GM12878 (cell line): Measurements from ENCODE around the gene PREP. TPM values are rescaled to one million over a fixed set of nuclear protein-coding genes. Genes with fewer than 3 reads are reported as not detected.

Experiments used
- CREB1 ChIP-seq: IDR thresholded peaks from 2 replicates; pipeline ENCODE4 v1.6.1; 2012; ENCODE audit warnings: low read depth, mild to moderate bottlenecking, inconsistent platforms
- IRF4 ChIP-seq: IDR thresholded peaks from 2 replicates; pipeline ENCODE4 v1.6.1; 2011; ENCODE audit warnings: low read depth, low read length
- RAD51 ChIP-seq: fragments of 450-650 bp; IDR thresholded peaks from 2 replicates; pipeline ENCODE4 v1.6.1; 2016; ENCODE audit warnings: moderate library complexity, mild to moderate bottlenecking, inconsistent platforms
- STAT3 ChIP-seq: IDR thresholded peaks from 2 replicates; pipeline ENCODE4 v1.6.1; 2011; ENCODE audit warnings: low read depth, low read length, improper control_type of control experiment
- SUPT20H ChIP-seq: IDR thresholded peaks from 2 replicates; pipeline ENCODE4 v1.6.1; 2011; ENCODE audit warnings: low read depth, mild to moderate bottlenecking, low read length, moderate library complexity, borderline replicate concordance; ENCODE audit not compliant: control insufficient read depth
- polyA plus RNA-seq, 11 experiments: library from polyadenylated mRNA; depleted of rRNA in 4 of 11; unstranded in 6 of 11; stranded (reverse) in 5 of 11; fragments of >200 nt; fragmentation: Nextera tagmentation in 4 of 11; fragmentation: Illumina TruSeq in 1 of 11; extraction: Ambion mirVana in 4 of 11; extraction: Trizol in 1 of 11; gene quantifications; 1 replicate in 1 of 11; 2 replicates in 10 of 11; pipeline versions ENCODE4 v1.2.1 to v1.2.3, GENCODE V29; 2011 to 2016; ENCODE audit warnings: inconsistent platforms in 2 of 11, missing spikeins in 2 of 11, low read depth in 1 of 11
- total RNA-seq, 4 experiments: library from RNA; depleted of rRNA in 3 of 4; stranded (reverse); fragments of >200 nt in 3 of 4; fragmentation: Illumina TruSeq in 1 of 4; extraction: Trizol in 1 of 4; gene quantifications; 2 replicates each; pipeline versions ENCODE4 v1.2.1 to v1.2.3, GENCODE V29; 2013 to 2021
- TF ChIP-seq, protein P1 (sequence below): fragments of 450-650 bp; IDR thresholded peaks from 2 replicates; pipeline ENCODE4 v1.6.1; 2017; ENCODE audit warnings: mild to moderate bottlenecking
- TF ChIP-seq, protein P2 (sequence below): fragments of 450-650 bp; IDR thresholded peaks from 2 replicates; pipeline ENCODE4 v1.6.1; 2018; ENCODE audit warnings: borderline replicate concordance, mild to moderate bottlenecking; ENCODE audit not compliant: partially characterized antibody
- TF ChIP-seq, protein P3 (sequence below): IDR thresholded peaks from 2 replicates; pipeline ENCODE4 v1.6.1; 2011; ENCODE audit warnings: low read depth, low read length, improper control_type of control experiment, borderline replicate concordance

Gene PREP
- total and polyA plus RNA-seq, 10 of the 15 experiments (the other 5 are each of a cell fraction or from before 2014, with no cell fraction given), result 6.5 to 33.6 (median 18.1) TPM

DNA sequence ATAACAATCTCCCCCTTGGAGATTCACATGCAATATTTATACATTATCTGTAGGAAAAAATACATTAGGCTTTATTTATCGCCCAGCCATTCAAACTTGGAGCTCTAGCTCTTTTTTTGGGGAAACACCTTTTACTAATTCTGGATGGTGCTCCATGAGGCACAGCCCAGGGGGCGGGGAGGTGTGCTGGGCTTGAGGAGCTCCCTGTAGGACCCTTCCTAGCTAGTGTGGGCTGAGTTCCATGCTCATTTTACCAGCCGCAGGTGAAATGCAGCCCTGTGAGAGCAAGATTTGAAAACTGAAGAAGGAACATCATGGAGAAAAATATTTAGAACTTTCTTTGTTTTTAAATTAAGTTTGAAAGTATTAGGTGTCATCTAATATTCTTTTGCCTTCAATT, 123.4 kb downstream of the PREP start (continued):
- TF ChIP-seq SUPT20H (no peak), STAT3 (no peak), CREB1 (no peak), RAD51 (no peak), IRF4 (no peak)
- TF ChIP-seq, protein P1, sequence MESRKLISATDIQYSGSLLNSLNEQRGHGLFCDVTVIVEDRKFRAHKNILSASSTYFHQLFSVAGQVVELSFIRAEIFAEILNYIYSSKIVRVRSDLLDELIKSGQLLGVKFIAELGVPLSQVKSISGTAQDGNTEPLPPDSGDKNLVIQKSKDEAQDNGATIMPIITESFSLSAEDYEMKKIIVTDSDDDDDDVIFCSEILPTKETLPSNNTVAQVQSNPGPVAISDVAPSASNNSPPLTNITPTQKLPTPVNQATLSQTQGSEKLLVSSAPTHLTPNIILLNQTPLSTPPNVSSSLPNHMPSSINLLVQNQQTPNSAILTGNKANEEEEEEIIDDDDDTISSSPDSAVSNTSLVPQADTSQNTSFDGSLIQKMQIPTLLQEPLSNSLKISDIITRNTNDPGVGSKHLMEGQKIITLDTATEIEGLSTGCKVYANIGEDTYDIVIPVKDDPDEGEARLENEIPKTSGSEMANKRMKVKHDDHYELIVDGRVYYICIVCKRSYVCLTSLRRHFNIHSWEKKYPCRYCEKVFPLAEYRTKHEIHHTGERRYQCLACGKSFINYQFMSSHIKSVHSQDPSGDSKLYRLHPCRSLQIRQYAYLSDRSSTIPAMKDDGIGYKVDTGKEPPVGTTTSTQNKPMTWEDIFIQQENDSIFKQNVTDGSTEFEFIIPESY, result no peak
- TF ChIP-seq, protein P2, sequence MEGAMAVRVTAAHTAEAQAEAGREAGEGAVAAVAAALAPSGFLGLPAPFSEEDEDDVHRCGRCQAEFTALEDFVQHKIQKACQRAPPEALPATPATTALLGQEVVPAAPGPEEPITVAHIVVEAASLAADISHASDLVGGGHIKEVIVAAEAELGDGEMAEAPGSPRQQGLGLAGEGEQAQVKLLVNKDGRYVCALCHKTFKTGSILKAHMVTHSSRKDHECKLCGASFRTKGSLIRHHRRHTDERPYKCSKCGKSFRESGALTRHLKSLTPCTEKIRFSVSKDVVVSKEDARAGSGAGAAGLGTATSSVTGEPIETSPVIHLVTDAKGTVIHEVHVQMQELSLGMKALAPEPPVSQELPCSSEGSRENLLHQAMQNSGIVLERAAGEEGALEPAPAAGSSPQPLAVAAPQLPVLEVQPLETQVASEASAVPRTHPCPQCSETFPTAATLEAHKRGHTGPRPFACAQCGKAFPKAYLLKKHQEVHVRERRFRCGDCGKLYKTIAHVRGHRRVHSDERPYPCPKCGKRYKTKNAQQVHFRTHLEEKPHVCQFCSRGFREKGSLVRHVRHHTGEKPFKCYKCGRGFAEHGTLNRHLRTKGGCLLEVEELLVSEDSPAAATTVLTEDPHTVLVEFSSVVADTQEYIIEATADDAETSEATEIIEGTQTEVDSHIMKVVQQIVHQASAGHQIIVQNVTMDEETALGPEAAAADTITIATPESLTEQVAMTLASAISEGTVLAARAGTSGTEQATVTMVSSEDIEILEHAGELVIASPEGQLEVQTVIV, result no peak
- TF ChIP-seq, protein P3, sequence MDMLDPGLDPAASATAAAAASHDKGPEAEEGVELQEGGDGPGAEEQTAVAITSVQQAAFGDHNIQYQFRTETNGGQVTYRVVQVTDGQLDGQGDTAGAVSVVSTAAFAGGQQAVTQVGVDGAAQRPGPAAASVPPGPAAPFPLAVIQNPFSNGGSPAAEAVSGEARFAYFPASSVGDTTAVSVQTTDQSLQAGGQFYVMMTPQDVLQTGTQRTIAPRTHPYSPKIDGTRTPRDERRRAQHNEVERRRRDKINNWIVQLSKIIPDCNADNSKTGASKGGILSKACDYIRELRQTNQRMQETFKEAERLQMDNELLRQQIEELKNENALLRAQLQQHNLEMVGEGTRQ, result no peak
